Loucy (cell line): ENCODE data around the gene SHOC2.
A peak's percentile ranks its signal among the peaks of the same experiment; 100 is the strongest.

ENCODE experiments used
- H2AFZ ChIP-seq: fragments of 200-600 bp; sonication (generic); 2 replicates; pipeline ENCODE4 v1.6.0; 2016; ENCODE audit warnings: antibody characterized with exemption, mild to moderate bottlenecking, low read length, moderate library complexity
- H3F3A ChIP-seq: fragments of 200-600 bp; 2 replicates; pipeline ENCODE4 v1.6.0; 2016; ENCODE audit warnings: antibody characterized with exemption, low read depth, mild to moderate bottlenecking
- H3K27me3 ChIP-seq: fragments of 200-600 bp; sonication (generic); 2 replicates; pipeline ENCODE4 v1.6.1; 2014; ENCODE audit warnings: low read length, mild to moderate bottlenecking; ENCODE audit not compliant: insufficient read depth, poor library complexity, severe bottlenecking
- H3K36me3 ChIP-seq: fragments of 200-600 bp; sonication (generic); 2 replicates; pipeline ENCODE4 v1.6.1; 2016; ENCODE audit warnings: low read length; ENCODE audit not compliant: insufficient read depth
- H3K4me1 ChIP-seq: fragments of 200-600 bp; sonication (generic); 2 replicates; pipeline ENCODE4 v1.5.1; 2014; ENCODE audit warnings: low read length, mild to moderate bottlenecking; ENCODE audit not compliant: insufficient read depth, poor library complexity, severe bottlenecking
- H3K4me2 ChIP-seq: fragments of 200-600 bp; sonication (generic); 2 replicates; pipeline ENCODE4 v1.6.0; 2014; ENCODE audit warnings: antibody characterized with exemption, low read length, low read depth, mild to moderate bottlenecking; ENCODE audit not compliant: poor library complexity, severe bottlenecking
- H3K4me3 ChIP-seq: fragments of 200-600 bp; sonication (generic); 2 replicates; pipeline ENCODE4 v1.5.1; 2014; ENCODE audit warnings: low read length, mild to moderate bottlenecking, mixed read lengths; ENCODE audit not compliant: poor library complexity, severe bottlenecking
- H3K79me2 ChIP-seq: fragments of 200-600 bp; sonication (generic); 2 replicates; pipeline ENCODE4 v1.6.1; 2014; ENCODE audit warnings: low read length; ENCODE audit not compliant: insufficient read depth
- H3K9ac ChIP-seq: fragments of 200-600 bp; sonication (generic); 2 replicates; pipeline ENCODE4 v1.6.0; 2014; ENCODE audit warnings: mild to moderate bottlenecking, low read depth, low read length, moderate library complexity; ENCODE audit not compliant: poor library complexity, severe bottlenecking
- H3K9me2 ChIP-seq: fragments of 200-600 bp; sonication (generic); replicated peaks from 2 replicates; pipeline ENCODE4 v1.6.1; 2016; ENCODE audit warnings: low read depth, low read length, mixed read lengths
- H3K9me3 ChIP-seq: fragments of 200-600 bp; sonication (generic); 2 replicates; pipeline ENCODE4 v1.6.1; 2014; ENCODE audit warnings: mild to moderate bottlenecking, antibody characterized with exemption, low read length, low read depth; ENCODE audit not compliant: insufficient read depth
- H4K20me1 ChIP-seq: fragments of 200-600 bp; sonication (generic); 2 replicates; pipeline ENCODE4 v1.6.0; 2014; ENCODE audit warnings: antibody characterized with exemption, low read length, mild to moderate bottlenecking; ENCODE audit not compliant: insufficient read depth, poor library complexity, severe bottlenecking
- EZH2phosphoT487 ChIP-seq: fragments of 200-600 bp; IDR thresholded peaks from 2 replicates; pipeline ENCODE4 v1.6.1; 2018; ENCODE audit warnings: antibody characterized with exemption, mild to moderate bottlenecking, moderate library complexity, borderline replicate concordance
- TF ChIP-seq, protein P1 (sequence below): fragments of 200-600 bp; sonication (generic); conservative IDR thresholded peaks from 2 replicates; pipeline ENCODE4 v1.5.1; 2014; ENCODE audit warnings: mild to moderate bottlenecking, antibody characterized with exemption, low read length

SHOC2 gene

DNA sequence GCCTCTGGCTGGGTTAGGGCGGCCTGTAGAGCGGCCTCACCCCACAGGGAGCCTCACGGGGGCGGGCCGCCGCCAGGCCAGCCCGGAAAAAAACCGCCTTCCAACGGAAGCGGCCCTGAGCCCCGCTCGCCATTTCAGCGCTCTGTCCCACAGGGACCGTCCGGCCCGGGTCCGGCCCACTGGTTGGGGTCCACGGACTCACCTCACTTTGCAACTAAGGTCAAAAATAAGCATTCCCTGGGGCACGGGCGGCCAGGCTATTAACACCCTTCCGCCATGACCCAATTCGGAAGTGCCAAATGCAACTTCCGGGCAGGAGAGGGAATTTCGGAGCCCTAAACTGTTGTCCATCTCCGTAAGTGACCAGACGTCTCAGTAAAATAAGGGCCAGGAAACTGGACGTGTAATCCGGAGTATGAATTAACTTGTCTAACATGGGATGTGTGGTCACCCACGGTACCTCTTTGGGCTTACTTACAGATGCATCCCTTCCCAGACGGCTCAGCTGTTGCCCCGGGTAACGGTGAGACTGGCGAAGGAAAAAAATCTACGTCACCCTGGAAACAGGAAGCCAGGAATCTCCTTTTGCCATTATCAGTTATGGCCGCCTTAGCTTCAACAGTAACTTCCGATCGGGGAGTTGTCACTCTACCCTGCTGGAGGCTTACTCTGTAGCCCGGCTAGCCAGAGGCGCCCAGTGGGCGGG is 608 bp upstream of the SHOC2 start, which contains the start of gene BBIP1:
TSS of gene BBIP1 (minus strand) at position 538 of the 706 bp plus-strand sequence. CDS start 1,023 bp downstream, outside the sequence.
- TF ChIP-seq, protein P1, sequence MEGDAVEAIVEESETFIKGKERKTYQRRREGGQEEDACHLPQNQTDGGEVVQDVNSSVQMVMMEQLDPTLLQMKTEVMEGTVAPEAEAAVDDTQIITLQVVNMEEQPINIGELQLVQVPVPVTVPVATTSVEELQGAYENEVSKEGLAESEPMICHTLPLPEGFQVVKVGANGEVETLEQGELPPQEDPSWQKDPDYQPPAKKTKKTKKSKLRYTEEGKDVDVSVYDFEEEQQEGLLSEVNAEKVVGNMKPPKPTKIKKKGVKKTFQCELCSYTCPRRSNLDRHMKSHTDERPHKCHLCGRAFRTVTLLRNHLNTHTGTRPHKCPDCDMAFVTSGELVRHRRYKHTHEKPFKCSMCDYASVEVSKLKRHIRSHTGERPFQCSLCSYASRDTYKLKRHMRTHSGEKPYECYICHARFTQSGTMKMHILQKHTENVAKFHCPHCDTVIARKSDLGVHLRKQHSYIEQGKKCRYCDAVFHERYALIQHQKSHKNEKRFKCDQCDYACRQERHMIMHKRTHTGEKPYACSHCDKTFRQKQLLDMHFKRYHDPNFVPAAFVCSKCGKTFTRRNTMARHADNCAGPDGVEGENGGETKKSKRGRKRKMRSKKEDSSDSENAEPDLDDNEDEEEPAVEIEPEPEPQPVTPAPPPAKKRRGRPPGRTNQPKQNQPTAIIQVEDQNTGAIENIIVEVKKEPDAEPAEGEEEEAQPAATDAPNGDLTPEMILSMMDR: no peak
- TF ChIP-seq EZH2phosphoT487: no peak
- Histone ChIP-seq H3K4me1 (peaks cover 29% of the 10 kb centered on the region), H3K27me3 (no peaks in the 10 kb centered on the region), H3F3A (no peaks in the 10 kb centered on the region), H4K20me1 (peaks cover 37% of the 10 kb centered on the region), H3K4me3 (peak within 1 kb of the TSS; percentile 96), H3K9me2 (no peaks in the 10 kb centered on the region), H2AFZ (peak within 1 kb of the TSS; percentile 93), H3K79me2 (peaks cover 52% of the 10 kb centered on the region), H3K9ac (peak within 1 kb of the TSS; percentile 90), H3K9me3 (no peaks in the 10 kb centered on the region), H3K36me3 (no peaks in the 10 kb centered on the region), H3K4me2 (peak within 1 kb of the TSS; percentile 94)

GRCh38 chr10:110919971-110920881 is 822 bp downstream of the SHOC2 start:
- Histone ChIP-seq H3F3A (no peaks in the 10 kb centered on the region), H3K36me3 (no peaks in the 10 kb centered on the region), H2AFZ (no peak overlapping the region), H3K9me3 (no peaks in the 10 kb centered on the region), H3K4me3 (peak overlapping the region; percentile 96), H3K9ac (peak overlapping the region; percentile 88), H3K79me2 (peaks cover 65% of the 10 kb centered on the region), H3K4me2 (peak overlapping the region; percentile 84), H4K20me1 (peaks cover 47% of the 10 kb centered on the region), H3K9me2 (no peaks in the 10 kb centered on the region), H3K4me1 (peaks cover 34% of the 10 kb centered on the region), H3K27me3 (no peaks in the 10 kb centered on the region)
- TF ChIP-seq, protein P1: no peak
- TF ChIP-seq EZH2phosphoT487: no peak

DNA sequence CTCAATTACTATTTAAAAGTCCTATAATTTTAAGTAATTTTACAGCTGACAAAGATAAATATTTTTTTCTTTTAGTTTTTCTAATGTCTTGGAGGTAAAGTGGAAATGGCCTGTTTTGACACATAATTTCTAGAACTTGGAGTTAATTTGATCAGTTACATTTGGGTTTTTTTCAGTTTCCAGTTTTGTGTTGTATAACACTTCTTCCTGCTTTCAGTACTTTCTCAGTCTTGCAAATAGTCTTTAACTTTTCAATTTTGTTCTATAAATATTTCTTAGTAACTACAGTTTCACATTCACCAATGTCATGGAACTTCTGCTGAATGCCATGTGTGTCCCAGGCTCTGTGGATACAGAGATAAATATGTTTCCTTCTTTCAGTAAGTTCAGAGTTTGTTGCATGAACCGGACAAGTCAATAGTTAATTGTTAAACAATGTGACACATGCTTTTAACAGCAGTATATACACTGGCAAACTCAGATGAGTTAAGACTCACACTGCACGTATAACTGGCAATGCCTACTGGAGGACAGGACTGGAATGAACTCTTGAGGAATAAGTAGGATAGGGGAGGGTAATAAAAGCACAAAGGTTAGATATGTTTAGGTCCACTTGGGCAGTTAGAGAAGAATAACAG is 4.6 kb downstream of the SHOC2 start:
- H3K9me3 ChIP-seq: no peaks in the 10 kb centered on the region
- peak overlapping the region; percentile 8 for H3K9ac ChIP-seq
- H3K36me3 ChIP-seq: no peaks in the 10 kb centered on the region
- H3K4me3 ChIP-seq: peak overlapping the region; percentile 96
- TF ChIP-seq EZH2phosphoT487: no peak
- TF ChIP-seq, protein P1: no peak
- H3K4me1 ChIP-seq: peaks cover 30% of the 10 kb centered on the region
- no peak overlapping the region for H2AFZ ChIP-seq
- peak overlapping the region; percentile 84 for H3K4me2 ChIP-seq
- H4K20me1 ChIP-seq: peaks cover 65% of the 10 kb centered on the region
- H3F3A ChIP-seq: no peaks in the 10 kb centered on the region
- H3K79me2 ChIP-seq: peaks cover 88% of the 10 kb centered on the region
- no peaks in the 10 kb centered on the region for H3K27me3 ChIP-seq
- no peaks in the 10 kb centered on the region for H3K9me2 ChIP-seq
